GM18951 (cell line): ENCODE data around the gene CD4.

ENCODE experiments used
- POLR2A ChIP-seq: IDR thresholded peaks from 4 replicates; pipeline ENCODE4 v1.6.1; 2011; ENCODE audit warnings: mild to moderate bottlenecking; ENCODE audit not compliant: insufficient read length, insufficient read depth; ENCODE audit errors: extremely low read depth
- in situ Hi-C: fragments of 300-500 bp; cut with MboI; formaldehyde crosslinking; loops from one replicate; pipeline ENCODE4 v1.12.0; 2022; ENCODE audit warnings: low sequenced_read_pairs, mixed read lengths, inconsistent platforms; ENCODE audit not compliant: unreplicated experiment

The CD4 gene

GRCh38 chr12:6827982-6828780 lies 38.9 kb downstream of the CD4 start, which contains the start of gene P3H3:
Gene P3H3, plus strand, starts transcription at chr12:6828407. Its CDS starts 34 bp downstream, at chr12:6828441.
- in situ Hi-C loops: no loop called here
- no peak for TF ChIP-seq POLR2A

GRCh38 chr12:6828781-6829535 lies 39.6 kb downstream of the CD4 start:
- in situ Hi-C loops: no loop called here
- TF ChIP-seq POLR2A: no peak

- no peak for TF ChIP-seq POLR2A
- in situ Hi-C loops: no loop called here
These were observed 40.4 kb downstream of the CD4 start for GRCh38 chr12:6829536-6830220.

GRCh38 chr12:6830286-6830890 lies 41.1 kb downstream of the CD4 start:
- no peak for TF ChIP-seq POLR2A
- in situ Hi-C loops: no loop called here

DNA sequence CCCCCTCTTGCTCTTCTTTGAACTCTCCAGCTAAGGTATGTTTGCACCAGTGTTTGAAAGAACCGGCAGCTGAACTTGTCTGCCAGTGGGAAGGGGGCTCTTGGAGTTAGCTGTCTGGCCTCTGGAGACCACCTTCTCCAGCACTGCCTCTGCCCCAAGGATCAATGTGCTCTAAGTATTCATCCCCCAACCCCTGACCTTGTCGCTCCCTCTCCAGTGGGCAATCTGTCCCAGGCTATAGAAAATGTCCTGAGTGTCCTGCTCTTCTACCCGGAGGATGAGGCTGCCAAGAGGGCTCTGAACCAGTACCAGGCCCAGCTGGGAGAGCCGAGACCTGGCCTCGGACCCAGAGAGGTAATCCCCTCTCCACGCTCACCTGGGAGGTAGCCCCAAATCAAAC lies 41.7 kb downstream of the CD4 start:
- in situ Hi-C loops: no loop called here
- no peak for TF ChIP-seq POLR2A

DNA sequence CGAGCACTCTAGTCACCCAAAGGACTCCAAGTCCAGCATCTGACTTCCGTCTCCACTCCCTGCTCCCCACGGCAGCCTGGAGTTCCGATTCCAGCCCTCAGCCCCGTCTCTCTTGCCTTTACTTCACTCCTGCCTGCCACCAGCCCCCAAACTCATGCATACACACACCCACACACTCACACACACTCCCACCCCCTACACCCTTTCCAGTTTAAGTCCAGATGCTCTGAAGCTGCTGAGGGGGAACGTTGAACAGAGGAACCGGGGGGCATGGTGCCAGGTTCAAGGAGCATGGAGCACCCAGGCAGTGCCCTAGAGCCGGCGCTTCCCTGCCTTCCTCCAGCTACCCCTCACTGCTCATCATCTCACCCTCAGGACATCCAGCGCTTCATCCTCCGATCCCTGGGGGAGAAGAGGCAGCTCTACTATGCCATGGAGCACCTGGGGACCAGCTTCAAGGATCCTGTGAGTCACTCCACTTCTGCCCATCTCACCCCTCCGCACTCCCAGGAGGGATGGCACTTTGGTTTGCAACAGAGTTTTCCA lies 42.2 kb downstream of the CD4 start:
- no peak for TF ChIP-seq POLR2A
- in situ Hi-C loops: no loop called here

- in situ Hi-C loops: no loop called here
- no peak for TF ChIP-seq POLR2A
These were observed 42.8 kb downstream of the CD4 start for GRCh38 chr12:6832125-6832524.

DNA sequence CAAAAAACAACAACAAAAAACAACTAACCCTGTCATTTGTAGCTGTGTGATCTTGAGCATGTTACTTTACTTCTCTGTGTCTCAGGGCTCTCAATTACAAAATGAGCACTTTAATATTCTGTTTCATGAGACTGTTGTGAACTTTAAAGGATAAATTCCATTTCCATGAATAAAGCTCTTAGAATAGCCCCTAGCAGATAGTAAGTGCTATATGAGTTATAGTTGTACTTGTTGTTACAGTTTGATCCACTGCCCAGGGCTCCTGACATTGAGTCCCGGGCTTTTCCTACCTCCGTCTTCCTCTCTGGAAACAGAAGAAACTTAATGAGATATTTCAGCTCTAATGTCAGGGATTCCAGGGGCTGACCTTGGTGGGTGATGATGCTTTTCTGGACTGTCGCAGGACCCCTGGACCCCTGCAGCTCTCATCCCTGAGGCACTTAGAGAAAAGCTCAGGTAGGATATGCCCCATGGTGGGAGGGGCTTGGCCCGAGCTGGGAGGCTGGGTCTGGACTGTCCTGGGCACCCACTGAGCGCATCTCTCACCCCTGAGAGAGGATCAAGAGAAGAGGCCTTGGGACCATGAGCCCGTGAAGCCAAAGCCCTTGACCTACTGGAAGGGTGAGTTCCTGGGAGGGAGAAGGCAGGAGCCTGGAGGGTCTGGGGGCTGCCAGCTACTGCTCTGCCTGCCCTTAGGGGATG lies 44.0 kb downstream of the CD4 start:
- in situ Hi-C loops: no loop called here
- no peak for TF ChIP-seq POLR2A

DNA sequence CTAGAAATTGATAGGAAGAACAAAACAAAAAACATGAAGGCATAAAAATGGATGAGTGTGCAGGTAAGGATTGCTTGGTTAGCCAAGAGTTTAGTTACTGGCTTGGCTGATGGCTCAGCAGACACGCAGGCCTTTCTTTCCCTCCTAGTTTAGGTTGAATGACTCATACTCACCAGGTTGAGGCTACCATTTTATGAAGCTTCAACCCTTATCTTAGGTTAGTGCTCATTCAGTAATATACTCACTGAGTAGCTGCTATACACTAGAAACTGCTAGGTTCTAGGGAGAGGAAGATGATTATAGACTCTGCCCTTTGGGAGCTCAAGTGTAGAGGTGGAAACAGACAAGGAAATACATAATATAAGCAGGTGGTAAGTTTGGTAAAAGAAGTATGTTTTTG lies 44.9 kb downstream of the CD4 start:
- in situ Hi-C loops: no loop called here
- TF ChIP-seq POLR2A: no peak

GRCh38 chr12:6834873-6835272 lies 45.5 kb downstream of the CD4 start:
- TF ChIP-seq POLR2A: no peak
- in situ Hi-C loops: no loop called here

- in situ Hi-C loops: no loop called here
These were observed 47.5 kb downstream of the CD4 start for GRCh38 chr12:6836851-6837250.

DNA sequence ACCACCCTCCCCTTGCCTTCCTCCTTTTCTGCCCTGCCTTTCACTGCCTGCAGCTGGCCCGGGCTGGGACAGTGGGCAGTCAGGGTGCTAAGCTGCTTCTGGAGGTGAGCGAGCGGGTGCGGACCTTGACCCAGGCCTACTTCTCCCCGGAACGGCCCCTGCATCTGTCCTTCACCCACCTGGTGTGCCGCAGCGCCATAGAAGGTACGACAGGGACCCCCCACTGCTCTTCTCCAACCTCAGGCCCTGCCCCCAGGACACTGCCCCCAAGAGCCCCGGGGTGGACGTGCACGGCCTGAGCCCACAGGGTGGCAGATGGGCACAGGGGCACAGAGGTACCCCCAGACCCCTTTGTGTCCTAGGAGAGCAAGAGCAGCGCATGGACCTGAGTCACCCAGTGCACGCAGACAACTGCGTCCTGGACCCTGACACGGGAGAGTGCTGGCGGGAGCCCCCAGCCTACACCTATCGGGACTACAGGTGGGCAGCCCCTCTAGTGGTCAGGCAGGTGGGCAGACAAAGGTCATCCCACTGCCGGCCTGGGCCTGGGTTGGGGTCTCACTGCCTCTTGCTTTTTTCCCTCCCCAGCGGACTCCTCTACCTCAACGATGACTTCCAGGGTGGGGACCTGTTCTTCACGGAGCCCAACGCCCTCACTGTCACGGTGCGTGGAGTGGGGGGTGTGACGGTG lies 48.2 kb downstream of the CD4 start:
- no peak for TF ChIP-seq POLR2A

More at GRCh38 chr12:6836851-6837250, 47.5 kb downstream of the CD4 start:
- TF ChIP-seq POLR2A: no peak

More for the DNA sequence above, 48.2 kb downstream of the CD4 start:
- in situ Hi-C loops: no loop called here
